ENCODE data around the gene SEPTIN14. TPM values are rescaled to one million over a fixed set of nuclear protein-coding genes. Genes with fewer than 3 reads are reported as not detected.

SEPTIN14 gene
- total and polyA plus RNA-seq, 2 of the 8 experiments (the other 6 are each of a cell fraction or from before 2014, with no cell fraction given): not detected

GRCh38 chr7:55792048-55792447 lies 70.5 kb downstream of the SEPTIN14 start:
- H4K8ac ChIP-seq (ENCODE audit: extremely low read depth, insufficient read depth, low read length): no peak overlapping the region
- H4K5ac ChIP-seq (ENCODE audit: insufficient read length, low read depth, low read length): no peak overlapping the region
- H2BK5ac ChIP-seq (ENCODE audit: low read depth, low read length): no peak overlapping the region
- POLR2A ChIA-PET (ENCODE audit: partially characterized antibody): no interaction called here
- H3K36me3 ChIP-seq (ENCODE audit: control insufficient read depth in 2 of 4, insufficient read depth in 4 of 4, low read length in 3 of 4): no peaks in the 10 kb centered on the region
- no peaks in the 10 kb centered on the region for H3K79me2 ChIP-seq (ENCODE audit: control insufficient read depth in 1 of 2, insufficient read depth in 2 of 2, low read length in 2 of 2)
- CTCF ChIA-PET (ENCODE audit: partially characterized antibody): no interaction called here
- DNase-seq (ENCODE audit: low read depth in 1 of 2, low spot score in 2 of 2) (no peak), FAIRE-seq (no peak)
- H3K9ac ChIP-seq (replicated peaks in 1 of 4; ENCODE audit: extremely low read depth in 1 of 4, low read depth in 3 of 4, low read length in 3 of 4): no peak overlapping the region
- H3K14ac ChIP-seq (ENCODE audit: insufficient read length): no peak overlapping the region
- H3K4me3 ChIP-seq (ENCODE audit: extremely low read depth in 1 of 4, insufficient read depth in 2 of 4, low read depth in 3 of 4, low read length in 4 of 4): no peak overlapping the region
- H3K18ac ChIP-seq (ENCODE audit: extremely low read depth, low read length): no peak overlapping the region
- no peak overlapping the region for H2BK20ac ChIP-seq (ENCODE audit: low read length)
- H4K20me1 ChIP-seq (replicated peaks in 1 of 2; ENCODE audit: control insufficient read depth in 1 of 2, insufficient read depth in 2 of 2, low read length in 2 of 2): no peaks in the 10 kb centered on the region
- H3K23me2 ChIP-seq (ENCODE audit: low read depth, low read length): no peaks in the 10 kb centered on the region
- no peak overlapping the region for H2BK15ac ChIP-seq (ENCODE audit: low read length)
- no peak overlapping the region for H2AK5ac ChIP-seq (ENCODE audit: low read depth, low read length)
- WGBS, 2 experiments (ENCODE audit: extremely low coverage in 1 of 2, insufficient coverage in 1 of 2, insufficient read length in 1 of 2, insufficient replicate concordance in 2 of 2, low coverage in 1 of 2, low lambda C conversion rate in 2 of 2, missing lambda C conversion rate in 1 of 2): 92% methylated on average over 5 of the region's 5 CpGs; no CpG with 5 or more reads in 1 of the 2 experiments
- no peak overlapping the region for H2BK120ac ChIP-seq (replicated peaks; ENCODE audit: low read depth, low read length)
- no peak overlapping the region for H3K56ac ChIP-seq (replicated peaks; ENCODE audit: insufficient read length, low read depth, low read length)
- no peak overlapping the region for H3K23ac ChIP-seq (ENCODE audit: insufficient read length)
- no peak overlapping the region for H2AFZ ChIP-seq (ENCODE audit: low read length)
- no peak overlapping the region for H4K91ac ChIP-seq (replicated peaks; ENCODE audit: insufficient read length, low read length)
- no peaks in the 10 kb centered on the region for H3K27me3 ChIP-seq (replicated peaks in 1 of 4; ENCODE audit: control insufficient read depth in 3 of 4, extremely low read depth in 1 of 4, insufficient read depth in 3 of 4, low read length in 3 of 4)
- H3K4me2 ChIP-seq (ENCODE audit: insufficient read depth in 1 of 2, low read depth in 2 of 2, low read length in 2 of 2): no peak overlapping the region
- no peak overlapping the region for H3K27ac ChIP-seq (ENCODE audit: low read depth, low read length)
- H3K9me3 ChIP-seq (ENCODE audit: insufficient read depth in 2 of 2, low read depth in 1 of 2, low read length in 1 of 2): peaks cover 0 to 3% of the 10 kb centered on the region in 2 experiments; a peak in 1 of 4 replicates
- no peaks in the 10 kb centered on the region for H3K4me1 ChIP-seq (replicated peaks in 1 of 4; ENCODE audit: control insufficient read depth in 3 of 4, insufficient read depth in 4 of 4, low read length in 3 of 4)
- 0 out of 2 replicates have a peak, but pooled peaks have one; percentile 19 for TF ChIP-seq CEBPB (IDR thresholded peaks at IDR 0.05; ENCODE audit: low read depth, low read length)
- no peak for TF ChIP-seq USF2 (IDR thresholded peaks at IDR 0.05; ENCODE audit: low read length)
- no peak for TF ChIP-seq RFX5 (IDR thresholded peaks at IDR 0.05; ENCODE audit: borderline replicate concordance, low read depth, low read length)
- no peak for TF ChIP-seq SP1 (IDR thresholded peaks at IDR 0.05; ENCODE audit: low read depth, low read length)
- TF ChIP-seq POU5F1 (IDR thresholded peaks at IDR 0.05; ENCODE audit: low read depth, low read length): no peak
- TF ChIP-seq SP2 (IDR thresholded peaks at IDR 0.05; ENCODE audit: low read length): no peak
- no peak for TF ChIP-seq CTBP2 (IDR thresholded peaks at IDR 0.05; ENCODE audit: borderline replicate concordance, insufficient read depth, insufficient read length, low read length)
- TF ChIP-seq SIN3A (conservative IDR thresholded peaks at IDR 0.05 in 1 of 2, IDR thresholded peaks at IDR 0.05 in 1 of 2; ENCODE audit: low read depth in 1 of 2, low read length in 2 of 2): no peak
- TF ChIP-seq YY1 (IDR thresholded peaks at IDR 0.05; ENCODE audit: low read depth, low read length): no peak
- H3K79me1 ChIP-seq (ENCODE audit: low read depth, low read length): no peaks in the 10 kb centered on the region
- H2BK12ac ChIP-seq (ENCODE audit: low read depth, low read length): no peak overlapping the region
- no peak overlapping the region for H3K4ac ChIP-seq (replicated peaks; ENCODE audit: insufficient read length, low read depth, low read length)
